K562 (cell line): ENCODE results near the gene WNT2. TPM values are rescaled to one million over a fixed set of nuclear protein-coding genes. Genes with fewer than 3 reads are reported as not detected.

Experiments
- ATAC-seq: fragments of 200-7000 bp; cut with Tn5 transposase; 3 replicates; pipeline ENCODE4 v1.9.1; 2020; ENCODE audit warnings: moderate library complexity
- BruUV-seq: library from RNA; stranded (reverse); fragments of 400-500 nt; replicated peaks from 2 replicates; lab custom pipeline; 2021; lab: Mats Ljungman, UMichigan
- CTCF ChIA-PET: fragments of 300-600 bp; formaldehyde crosslinking; extraction: SDS; loops from one replicate; lab custom pipeline; 2021; ENCODE audit warnings: low intra/inter-chr PET ratio; lab: Yijun Ruan, JAX
- POLR2A ChIA-PET: fragments of 300-600, 350-650 bp; sonication (Branson Sonifier 250); formaldehyde crosslinking; extraction: SDS; loops from one replicate; lab custom pipeline; 2021; ENCODE audit warnings: antibody characterized with exemption, inconsistent platforms; lab: Yijun Ruan, JAX
- DNase-seq, 4 experiments: peaks; one replicate each; pipeline versions ENCODE4 v3.0.0 to v3.0.0-alpha.2; 2011 to 2018; ENCODE audit warnings: low spot score in 3 of 4, mixed read lengths in 3 of 4; ENCODE audit errors: extremely low read depth in 1 of 4
- FAIRE-seq: peaks from 2 replicates; lab custom pipeline; 2011; peaks lifted over from hg19 to GRCh38; lab: Jason Lieb, UNC
- H2AFZ ChIP-seq: 2 replicates; pipeline ENCODE4 v1.6.0; 2011; ENCODE audit warnings: low read depth, low read length, control low read depth, inconsistent platforms
- H3K27ac ChIP-seq: fragments of 200-600 bp; 3 replicates; pipeline ENCODE4 v1.8.0; 2011; ENCODE audit warnings: low read depth, mild to moderate bottlenecking, control low read depth, inconsistent platforms, low read length, moderate library complexity, mixed read lengths; ENCODE audit errors: extremely low read depth
- H3K27me3 ChIP-seq, 2 experiments: fragments of 300-600 bp in 1 of 2; 2 replicates in 1 of 2; 3 replicates in 1 of 2; pipeline versions ENCODE4 v1.6.0 to v1.8.0; 2011; ENCODE audit warnings: inconsistent platforms in 2 of 2, low read length in 2 of 2, mild to moderate bottlenecking in 1 of 2, mixed read lengths in 1 of 2, moderate library complexity in 1 of 2; ENCODE audit not compliant: control insufficient read depth in 2 of 2, insufficient read depth in 2 of 2
- H3K36me3 ChIP-seq: fragments of 300-600 bp; 3 replicates; pipeline ENCODE4 v1.8.0; 2011; ENCODE audit warnings: mild to moderate bottlenecking, low read length, inconsistent platforms; ENCODE audit not compliant: control insufficient read depth, insufficient read depth
- H3K4me1 ChIP-seq, 2 experiments: fragments of 200-600 bp in 1 of 2; replicated peaks in 1 of 2; 2 replicates in 1 of 2; 3 replicates in 1 of 2; pipeline versions ENCODE4 v1.5.1 to v1.8.0; 2011; ENCODE audit warnings: inconsistent platforms in 2 of 2, low read length in 2 of 2, mild to moderate bottlenecking in 1 of 2, mixed read lengths in 1 of 2, moderate library complexity in 1 of 2; ENCODE audit not compliant: control insufficient read depth in 2 of 2, insufficient read depth in 2 of 2
- H3K4me2 ChIP-seq: 2 replicates; pipeline ENCODE4 v1.6.1; 2011; ENCODE audit warnings: low read length, control low read depth, inconsistent platforms, mixed read lengths; ENCODE audit not compliant: insufficient read depth
- H3K4me3 ChIP-seq: fragments of 200-600 bp; sonication (generic), shearing (Covaris generic); 2 replicates; pipeline ENCODE4 v1.5.1; 2016; ENCODE audit warnings: control low read depth, inconsistent platforms
- H3K79me2 ChIP-seq: fragments of 200-600 bp; 3 replicates; pipeline ENCODE4 v1.8.0; 2011; ENCODE audit warnings: low read length, inconsistent platforms; ENCODE audit not compliant: control insufficient read depth, insufficient read depth
- H3K9ac ChIP-seq, 2 experiments: 2 replicates each; pipeline versions ENCODE4 v1.6.0 to v1.6.1; 2011; ENCODE audit warnings: low read depth in 2 of 2, low read length in 2 of 2, control low read depth in 1 of 2, inconsistent platforms in 1 of 2, mild to moderate bottlenecking in 1 of 2, mixed read lengths in 1 of 2; ENCODE audit not compliant: insufficient read depth in 1 of 2
- H3K9me1 ChIP-seq: one replicate; pipeline ENCODE4 v1.6.0; 2011; ENCODE audit warnings: inconsistent platforms, mild to moderate bottlenecking, low read length, moderate library complexity; ENCODE audit not compliant: control insufficient read depth, insufficient read depth
- H3K9me3 ChIP-seq: replicated peaks from 2 replicates; pipeline ENCODE4 v1.5.1; 2011; ENCODE audit warnings: low read depth, low read length, inconsistent platforms; ENCODE audit not compliant: control insufficient read depth, insufficient read depth
- H4K20me1 ChIP-seq: replicated peaks from 2 replicates; pipeline ENCODE4 v1.6.1; 2011; ENCODE audit warnings: low read length, inconsistent platforms, mixed read lengths; ENCODE audit not compliant: control insufficient read depth, insufficient read depth
- FOS ChIP-seq: IDR thresholded peaks from 3 replicates; pipeline ENCODE4 v1.6.1; 2011; ENCODE audit not compliant: insufficient read length; ENCODE audit errors: extremely low read depth
- POU5F1 ChIP-seq: fragments of 150-350 bp; IDR thresholded peaks from 2 replicates; pipeline ENCODE4 v1.6.1; 2014; ENCODE audit warnings: borderline replicate concordance, low read length, low read depth, mild to moderate bottlenecking; ENCODE audit not compliant: partially characterized antibody
- SETDB1 ChIP-seq: IDR thresholded peaks from one replicate; pipeline ENCODE4 v1.6.1; 2012; ENCODE audit warnings: low read length, control low read depth, inconsistent platforms
- SREBF1 ChIP-seq: fragments of 150-350 bp; IDR thresholded peaks from 2 replicates; pipeline ENCODE4 v1.6.1; 2014; ENCODE audit warnings: antibody characterized with exemption, low read depth, low read length, borderline replicate concordance
- ZSCAN29 ChIP-seq: fragments of 450-650 bp; IDR thresholded peaks from 2 replicates; pipeline ENCODE4 v1.6.1; 2017
- WGBS: fragments of 100-300 bp; shearing (Covaris generic); methylation state at CpG from one replicate; pipeline ENCODE4 v1.1.6; 2016; ENCODE audit warnings: low coverage, mixed read lengths; ENCODE audit not compliant: insufficient coverage; ENCODE audit errors: missing lambda C conversion rate; 5-methylcytosine and 5-hydroxymethylcytosine counted together
- in situ Hi-C: fragments of 300-500 bp; cut with MboI; formaldehyde crosslinking; loops from 4 replicates; pipeline ENCODE4 v1.15.0; 2018; ENCODE audit warnings: inconsistent platforms, mixed read lengths
- intact Hi-C: fragments of 100-400 bp; cut with micrococcal nuclease; formaldehyde crosslinking; loops from 2 replicates; pipeline ENCODE4 v1.14.2; 2022
- polyA plus RNA-seq, 8 experiments: library from polyadenylated mRNA; depleted of rRNA in 4 of 8; stranded (reverse) in 5 of 8; unstranded in 3 of 8; fragments of >200 nt; fragmentation: Nextera tagmentation in 2 of 8; fragmentation: Illumina TruSeq in 1 of 8; extraction: Ambion mirVana in 2 of 8; extraction: Trizol in 1 of 8; gene quantifications; 2 replicates each; pipeline versions ENCODE4 v1.2.1 to v1.2.3, GENCODE V29; 2011 to 2014; ENCODE audit warnings: inconsistent platforms in 1 of 8, missing spikeins in 1 of 8
- total RNA-seq, 7 experiments: library from RNA; depleted of rRNA in 6 of 7; stranded (reverse); fragments of >200 nt in 6 of 7; fragmentation: Illumina TruSeq in 2 of 7; extraction: Trizol in 2 of 7; gene quantifications; 2 replicates each; pipeline versions ENCODE4 v1.2.1 to v1.2.3, GENCODE V29; 2011 to 2021; ENCODE audit warnings: low replicate concordance in 1 of 7
- TF ChIP-seq, protein P1 (sequence below): fragments of 250-450 bp; sonication (Bioruptor Pico); IDR thresholded peaks from 2 replicates; pipeline ENCODE4 v1.4.0; 2020
- TF ChIP-seq, protein P2 (sequence below): fragments of 450-650 bp; IDR thresholded peaks from 2 replicates; pipeline ENCODE4 v1.6.1; 2016; ENCODE audit warnings: low read depth

The WNT2 gene
- total and polyA plus RNA-seq, 9 of the 15 experiments (the other 6 are each of a cell fraction or from before 2014, with no cell fraction given) = 0.04 TPM; not detected in 8

DNA sequence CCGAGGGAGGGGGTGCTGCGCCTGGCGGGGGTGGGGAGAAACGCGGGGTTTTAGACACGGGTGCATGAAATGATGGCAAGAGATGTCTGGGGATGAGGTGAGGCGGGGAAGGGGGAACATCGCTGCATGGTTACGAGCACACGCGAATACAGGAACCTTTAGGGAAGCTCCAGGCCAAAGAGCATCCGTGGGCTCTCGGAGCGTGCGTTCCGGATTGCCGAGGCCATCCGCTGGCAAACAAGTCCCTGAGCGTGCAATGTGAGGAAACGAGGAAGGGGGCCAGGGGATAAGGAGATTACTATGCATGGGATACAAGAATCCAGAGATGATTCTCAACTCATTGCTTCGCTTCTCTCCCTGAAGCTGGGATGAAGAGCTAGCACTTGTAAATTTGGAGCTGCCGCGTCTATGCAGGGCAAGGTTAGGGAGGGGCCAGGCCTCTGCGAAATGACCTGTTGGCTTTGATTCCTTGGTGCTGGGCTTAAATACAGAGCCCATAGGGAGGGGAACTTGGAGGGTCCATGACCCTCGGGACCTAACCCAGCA lies 520 bp upstream of the WNT2 start (continued):
- TF ChIP-seq, protein P1, sequence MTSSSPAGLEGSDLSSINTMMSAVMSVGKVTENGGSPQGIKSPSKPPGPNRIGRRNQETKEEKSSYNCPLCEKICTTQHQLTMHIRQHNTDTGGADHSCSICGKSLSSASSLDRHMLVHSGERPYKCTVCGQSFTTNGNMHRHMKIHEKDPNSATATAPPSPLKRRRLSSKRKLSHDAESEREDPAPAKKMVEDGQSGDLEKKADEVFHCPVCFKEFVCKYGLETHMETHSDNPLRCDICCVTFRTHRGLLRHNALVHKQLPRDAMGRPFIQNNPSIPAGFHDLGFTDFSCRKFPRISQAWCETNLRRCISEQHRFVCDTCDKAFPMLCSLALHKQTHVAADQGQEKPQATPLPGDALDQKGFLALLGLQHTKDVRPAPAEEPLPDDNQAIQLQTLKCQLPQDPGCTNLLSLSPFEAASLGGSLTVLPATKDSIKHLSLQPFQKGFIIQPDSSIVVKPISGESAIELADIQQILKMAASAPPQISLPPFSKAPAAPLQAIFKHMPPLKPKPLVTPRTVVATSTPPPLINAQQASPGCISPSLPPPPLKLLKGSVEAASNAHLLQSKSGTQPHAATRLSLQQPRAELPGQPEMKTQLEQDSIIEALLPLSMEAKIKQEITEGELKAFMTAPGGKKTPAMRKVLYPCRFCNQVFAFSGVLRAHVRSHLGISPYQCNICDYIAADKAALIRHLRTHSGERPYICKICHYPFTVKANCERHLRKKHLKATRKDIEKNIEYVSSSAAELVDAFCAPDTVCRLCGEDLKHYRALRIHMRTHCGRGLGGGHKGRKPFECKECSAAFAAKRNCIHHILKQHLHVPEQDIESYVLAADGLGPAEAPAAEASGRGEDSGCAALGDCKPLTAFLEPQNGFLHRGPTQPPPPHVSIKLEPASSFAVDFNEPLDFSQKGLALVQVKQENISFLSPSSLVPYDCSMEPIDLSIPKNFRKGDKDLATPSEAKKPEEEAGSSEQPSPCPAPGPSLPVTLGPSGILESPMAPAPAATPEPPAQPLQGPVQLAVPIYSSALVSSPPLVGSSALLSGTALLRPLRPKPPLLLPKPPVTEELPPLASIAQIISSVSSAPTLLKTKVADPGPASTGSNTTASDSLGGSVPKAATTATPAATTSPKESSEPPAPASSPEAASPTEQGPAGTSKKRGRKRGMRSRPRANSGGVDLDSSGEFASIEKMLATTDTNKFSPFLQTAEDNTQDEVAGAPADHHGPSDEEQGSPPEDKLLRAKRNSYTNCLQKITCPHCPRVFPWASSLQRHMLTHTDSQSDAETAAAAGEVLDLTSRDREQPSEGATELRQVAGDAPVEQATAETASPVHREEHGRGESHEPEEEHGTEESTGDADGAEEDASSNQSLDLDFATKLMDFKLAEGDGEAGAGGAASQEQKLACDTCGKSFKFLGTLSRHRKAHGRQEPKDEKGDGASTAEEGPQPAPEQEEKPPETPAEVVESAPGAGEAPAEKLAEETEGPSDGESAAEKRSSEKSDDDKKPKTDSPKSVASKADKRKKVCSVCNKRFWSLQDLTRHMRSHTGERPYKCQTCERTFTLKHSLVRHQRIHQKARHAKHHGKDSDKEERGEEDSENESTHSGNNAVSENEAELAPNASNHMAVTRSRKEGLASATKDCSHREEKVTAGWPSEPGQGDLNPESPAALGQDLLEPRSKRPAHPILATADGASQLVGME (CRISPR knock-in tag) = no peak
- TF ChIP-seq SREBF1 (no peak), POU5F1 (no peak), FOS (no peak)

DNA sequence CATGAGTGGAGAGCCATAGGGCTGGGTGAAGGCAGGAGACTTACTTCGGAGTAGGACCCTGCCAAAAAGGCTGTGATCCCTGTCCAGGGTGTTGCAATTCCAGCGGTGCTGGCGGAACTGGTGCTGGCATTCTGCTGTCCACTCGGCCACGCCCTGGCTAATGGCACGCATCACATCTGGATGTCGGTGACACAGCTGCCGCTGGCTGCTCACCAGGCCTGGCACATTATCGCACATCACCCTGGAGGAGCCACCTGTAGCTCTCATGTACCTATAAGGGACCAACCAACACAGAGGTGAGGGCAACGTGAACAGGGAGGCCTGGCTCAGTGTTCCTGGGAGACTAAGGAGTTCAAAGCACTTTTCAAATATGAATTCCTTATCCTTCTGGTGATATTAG lies 2.3 kb downstream of the WNT2 start:
- no peak overlapping the region for H3K9ac ChIP-seq
- peaks cover 0 to 16% of the 10 kb centered on the region in 2 experiments; a peak in 2 of 5 replicates for H3K4me1 ChIP-seq
- H3K27ac ChIP-seq = no peak overlapping the region
- ChIA-PET CTCF (no interaction called here), POLR2A (interaction anchor here (1.0 kb wide), 1 partner anchor 11 kb away, joined by 3 read pairs; no protein-coding TSS in a partner anchor)
- H3K4me3 ChIP-seq = no peak overlapping the region
- intact Hi-C loops (no loop called here), in situ Hi-C loops (no loop called here)
- 0 out of 2 replicates have a peak, but pooled peaks cover 4% of the 10 kb centered on the region for H4K20me1 ChIP-seq
- no peaks in the 10 kb centered on the region for H3K9me3 ChIP-seq
- H2AFZ ChIP-seq = no peak overlapping the region
- BruUV-seq = no TSS peak
- no peaks in the 10 kb centered on the region for H3K36me3 ChIP-seq
- H3K9me1 ChIP-seq = no peaks in the 10 kb centered on the region
- DNase-seq (no peak), FAIRE-seq (no peak), ATAC-seq (no peak; the same call in 1 of the 3 replicates)
- WGBS = under 1% methylated on average over 10 of the region's 10 CpGs
- H3K79me2 ChIP-seq = no peaks in the 10 kb centered on the region
- H3K27me3 ChIP-seq = peaks cover 43 to 44% of the 10 kb centered on the region in 2 experiments; a peak in 4 of 5 replicates
- no peak overlapping the region for H3K4me2 ChIP-seq
- TF ChIP-seq, protein P2, sequence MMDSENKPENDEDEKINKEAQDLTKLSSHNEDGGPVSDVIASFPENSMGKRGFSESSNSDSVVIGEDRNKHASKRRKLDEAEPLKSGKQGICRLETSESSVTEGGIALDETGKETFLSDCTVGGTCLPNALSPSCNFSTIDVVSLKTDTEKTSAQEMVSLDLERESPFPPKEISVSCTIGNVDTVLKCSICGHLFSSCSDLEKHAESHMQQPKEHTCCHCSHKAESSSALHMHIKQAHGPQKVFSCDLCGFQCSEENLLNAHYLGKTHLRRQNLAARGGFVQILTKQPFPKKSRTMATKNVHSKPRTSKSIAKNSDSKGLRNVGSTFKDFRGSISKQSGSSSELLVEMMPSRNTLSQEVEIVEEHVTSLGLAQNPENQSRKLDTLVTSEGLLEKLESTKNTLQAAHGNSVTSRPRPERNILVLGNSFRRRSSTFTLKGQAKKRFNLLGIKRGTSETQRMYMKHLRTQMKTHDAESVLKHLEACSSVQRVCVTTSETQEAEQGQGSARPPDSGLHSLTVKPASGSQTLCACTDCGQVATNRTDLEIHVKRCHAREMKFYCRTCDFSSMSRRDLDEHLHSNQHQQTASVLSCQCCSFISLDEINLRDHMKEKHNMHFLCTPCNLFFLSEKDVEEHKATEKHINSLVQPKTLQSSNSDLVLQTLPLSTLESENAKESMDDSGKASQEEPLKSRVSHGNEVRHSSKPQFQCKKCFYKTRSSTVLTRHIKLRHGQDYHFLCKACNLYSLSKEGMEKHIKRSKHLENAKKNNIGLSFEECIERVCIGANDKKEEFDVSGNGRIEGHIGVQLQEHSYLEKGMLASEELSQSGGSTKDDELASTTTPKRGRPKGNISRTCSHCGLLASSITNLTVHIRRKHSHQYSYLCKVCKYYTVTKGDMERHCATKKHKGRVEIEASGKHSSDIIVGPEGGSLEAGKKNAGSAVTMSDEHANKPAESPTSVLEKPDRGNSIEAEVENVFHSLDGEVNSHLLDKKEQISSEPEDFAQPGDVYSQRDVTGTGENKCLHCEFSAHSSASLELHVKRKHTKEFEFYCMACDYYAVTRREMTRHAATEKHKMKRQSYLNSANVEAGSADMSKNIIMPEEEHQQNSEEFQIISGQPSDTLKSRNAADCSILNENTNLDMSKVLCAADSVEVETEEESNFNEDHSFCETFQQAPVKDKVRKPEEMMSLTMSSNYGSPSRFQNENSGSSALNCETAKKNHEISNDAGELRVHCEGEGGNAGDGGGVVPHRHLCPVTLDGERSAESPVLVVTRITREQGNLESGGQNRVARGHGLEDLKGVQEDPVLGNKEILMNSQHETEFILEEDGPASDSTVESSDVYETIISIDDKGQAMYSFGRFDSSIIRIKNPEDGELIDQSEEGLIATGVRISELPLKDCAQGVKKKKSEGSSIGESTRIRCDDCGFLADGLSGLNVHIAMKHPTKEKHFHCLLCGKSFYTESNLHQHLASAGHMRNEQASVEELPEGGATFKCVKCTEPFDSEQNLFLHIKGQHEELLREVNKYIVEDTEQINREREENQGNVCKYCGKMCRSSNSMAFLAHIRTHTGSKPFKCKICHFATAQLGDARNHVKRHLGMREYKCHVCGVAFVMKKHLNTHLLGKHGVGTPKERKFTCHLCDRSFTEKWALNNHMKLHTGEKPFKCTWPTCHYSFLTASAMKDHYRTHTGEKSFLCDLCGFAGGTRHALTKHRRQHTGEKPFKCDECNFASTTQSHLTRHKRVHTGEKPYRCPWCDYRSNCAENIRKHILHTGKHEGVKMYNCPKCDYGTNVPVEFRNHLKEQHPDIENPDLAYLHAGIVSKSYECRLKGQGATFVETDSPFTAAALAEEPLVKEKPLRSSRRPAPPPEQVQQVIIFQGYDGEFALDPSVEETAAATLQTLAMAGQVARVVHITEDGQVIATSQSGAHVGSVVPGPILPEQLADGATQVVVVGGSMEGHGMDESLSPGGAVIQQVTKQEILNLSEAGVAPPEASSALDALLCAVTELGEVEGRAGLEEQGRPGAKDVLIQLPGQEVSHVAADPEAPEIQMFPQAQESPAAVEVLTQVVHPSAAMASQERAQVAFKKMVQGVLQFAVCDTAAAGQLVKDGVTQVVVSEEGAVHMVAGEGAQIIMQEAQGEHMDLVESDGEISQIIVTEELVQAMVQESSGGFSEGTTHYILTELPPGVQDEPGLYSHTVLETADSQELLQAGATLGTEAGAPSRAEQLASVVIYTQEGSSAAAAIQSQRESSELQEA = no peak
- no peak for TF ChIP-seq SETDB1
- no peak for TF ChIP-seq ZSCAN29
